Upper lobe of left lung (tissue), 4 donors: Measurements from ENCODE around the gene HRH1.

Experiments
- CTCF ChIP-seq, 6 experiments: fragments of 450-650 bp in 4 of 6; fragments of 200-600 bp in 2 of 6; sonication (generic) in 2 of 6; IDR thresholded peaks; one replicate each; pipeline ENCODE4 v1.5.1; 2016 to 2019; ENCODE audit warnings: antibody characterized with exemption in 6 of 6
- POLR2A ChIP-seq, 4 donors: fragments of 450-650 bp; IDR thresholded peaks; one replicate each; pipeline ENCODE4 v1.5.1; 2016 to 2017; ENCODE audit warnings: antibody characterized with exemption in 4 of 4, mild to moderate bottlenecking in 2 of 4
- POLR2AphosphoS5 ChIP-seq, 2 donors: sonication (generic); formaldehyde crosslinking; IDR thresholded peaks; one replicate each; pipeline ENCODE4 v1.5.1; 2017; ENCODE audit warnings: antibody characterized with exemption in 2 of 2

GRCh38 chr3:11120091-11120805 is 34.0 kb upstream of the HRH1 start:
- TF ChIP-seq CTCF (IDR thresholded peaks at IDR 0.05): no peak
- no peak for TF ChIP-seq POLR2A (IDR thresholded peaks at IDR 0.05)
- TF ChIP-seq POLR2AphosphoS5 (IDR thresholded peaks at IDR 0.05): no peak
